GM19240 (cell line): ENCODE data around the gene FAF1.

Experiments
- DNase-seq: peaks from one replicate; pipeline ENCODE4 v3.0.0; 2011; ENCODE audit warnings: low spot score; ENCODE audit not compliant: insufficient read length

Gene FAF1

DNA sequence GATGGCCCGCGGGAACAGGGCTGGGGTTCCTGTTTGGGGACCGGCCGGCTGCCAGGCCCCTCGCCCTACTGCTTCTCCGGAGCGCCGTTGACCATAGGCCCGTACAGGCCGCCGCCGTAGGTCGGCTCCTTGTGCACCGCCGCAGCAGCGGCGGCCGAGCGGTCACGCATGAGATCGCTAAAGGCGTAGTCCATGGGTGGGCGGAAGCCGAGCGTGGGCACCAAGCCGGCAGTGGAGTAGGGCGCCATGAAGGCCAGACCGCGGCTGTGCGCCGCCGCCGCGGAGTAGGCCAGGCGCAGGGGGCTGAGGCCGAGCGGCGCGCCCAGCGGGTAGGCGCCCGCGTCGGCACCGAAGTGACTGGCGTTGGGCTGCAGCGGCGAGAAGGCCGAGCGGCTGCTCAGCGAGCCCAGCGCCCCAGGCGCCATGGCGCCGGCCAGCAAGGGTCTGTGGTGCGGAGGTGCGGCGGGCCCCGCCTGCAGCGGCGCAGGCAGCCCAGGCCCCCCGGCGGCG is 541.4 kb downstream of the FAF1 start:
- DNase-seq, result no peak

DNA sequence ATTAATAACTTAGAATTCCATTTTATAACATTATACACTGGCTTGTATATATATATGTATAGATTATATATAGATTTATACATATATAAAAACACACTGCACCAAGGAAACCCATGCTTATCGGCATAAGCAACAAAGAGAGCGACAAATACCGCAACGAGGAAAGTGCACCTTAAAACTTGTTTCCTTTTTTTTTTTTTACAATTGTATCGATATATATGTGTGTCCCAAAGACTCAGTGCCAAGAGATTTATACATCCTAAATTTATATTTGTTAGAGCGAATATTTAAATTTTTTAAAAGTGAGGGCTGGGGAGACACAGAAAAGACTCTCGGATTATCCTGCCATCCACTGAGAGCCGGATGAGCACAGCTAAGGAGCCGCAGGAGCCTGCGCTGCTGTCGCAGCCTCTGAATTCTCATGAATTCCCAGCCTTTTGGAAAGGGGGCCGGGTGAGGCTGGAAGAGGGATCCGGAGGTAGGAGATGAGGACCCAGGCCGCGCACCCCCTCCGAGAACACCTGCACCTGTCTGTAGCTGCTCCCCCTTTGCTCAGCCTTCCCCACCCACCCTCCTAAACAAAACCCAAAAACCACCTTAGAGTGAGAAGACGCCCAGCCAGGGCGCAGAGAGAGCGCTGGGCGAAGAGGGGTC is 542.0 kb downstream of the FAF1 start:
- DNase-seq, result no peak

DNA sequence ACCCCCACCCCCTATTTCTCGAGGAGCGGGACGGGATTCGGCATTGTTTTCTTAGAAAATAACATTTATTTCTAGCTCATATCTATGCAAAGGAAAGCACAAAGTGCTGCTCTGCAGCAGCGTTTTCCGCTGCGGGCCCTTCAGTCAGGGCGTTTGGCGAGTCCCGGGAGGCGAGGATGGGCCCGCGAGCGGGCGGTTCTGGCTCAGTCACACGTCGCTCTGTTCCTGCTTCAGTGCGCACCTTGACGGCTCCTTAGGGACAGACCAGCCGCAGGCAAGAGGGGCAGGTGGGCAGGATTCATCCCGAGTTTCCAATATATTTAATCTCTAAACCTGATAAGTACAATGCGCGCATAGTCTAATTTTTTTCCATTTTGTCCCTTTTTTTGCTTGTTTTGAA is 542.6 kb downstream of the FAF1 start:
- no peak for DNase-seq

DNA sequence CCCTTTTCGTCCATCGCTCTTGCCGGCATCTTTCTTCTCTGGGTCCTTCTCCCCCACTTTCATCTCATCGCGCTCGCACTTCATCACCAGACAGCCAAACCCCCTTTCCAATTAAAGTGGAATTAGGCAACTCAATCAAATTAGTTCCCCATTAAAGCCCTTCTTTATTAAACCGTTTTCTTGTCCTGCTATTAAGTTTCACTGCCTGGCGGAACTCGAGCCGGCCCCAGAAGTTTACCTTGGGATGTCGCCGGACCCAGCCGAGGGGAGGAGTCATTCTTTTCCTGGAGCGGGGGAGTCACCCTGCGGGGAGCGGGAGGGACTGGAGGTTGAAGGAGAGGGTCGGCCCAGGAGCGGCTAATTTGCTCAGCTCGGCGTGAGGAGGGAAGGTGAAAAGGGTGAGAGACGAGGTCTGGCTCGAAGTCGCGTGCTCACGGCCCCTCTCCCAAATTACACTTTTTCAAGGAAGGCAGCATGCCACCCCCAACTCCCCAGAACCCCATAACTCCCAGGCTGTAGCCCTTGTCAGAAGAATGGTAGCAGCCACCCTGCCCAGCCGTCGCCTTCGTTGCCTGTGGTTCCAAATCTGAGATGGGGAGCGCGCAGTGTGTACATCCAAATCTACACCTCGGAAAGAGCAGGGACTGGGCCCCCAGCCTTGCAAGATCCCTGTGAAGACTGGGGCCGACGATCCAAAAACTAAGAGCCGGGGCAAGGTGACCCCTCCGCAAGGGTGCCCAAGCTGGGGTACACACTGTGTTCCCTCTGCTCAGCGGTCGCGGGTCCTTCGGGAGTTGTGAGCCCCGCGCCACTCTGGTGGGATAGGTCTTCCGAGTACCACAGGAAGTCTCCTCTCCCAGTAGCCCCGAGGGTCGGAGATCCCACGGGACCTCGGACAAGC is 543.3 kb downstream of the FAF1 start:
- DNase-seq, result no peak

DNA sequence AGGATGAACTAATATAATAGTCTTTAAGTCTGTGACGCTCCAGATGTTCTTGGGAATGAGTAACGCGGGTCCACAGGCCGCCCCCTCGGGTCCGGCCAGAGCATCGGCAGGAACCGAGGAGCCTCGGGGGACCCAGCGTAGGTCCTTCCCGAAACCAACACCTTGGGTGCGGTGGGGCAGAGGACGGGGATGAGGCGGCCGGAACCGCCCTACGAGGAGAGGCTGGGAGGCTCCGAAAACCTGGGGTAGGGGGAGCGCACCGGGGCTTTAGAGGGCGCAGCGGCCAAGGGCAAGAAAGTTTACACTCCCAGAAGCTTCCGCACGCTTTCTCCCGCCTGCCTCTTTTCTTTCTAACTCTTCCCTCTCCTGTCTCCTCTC is 543.9 kb downstream of the FAF1 start:
- DNase-seq, result no peak

DNA sequence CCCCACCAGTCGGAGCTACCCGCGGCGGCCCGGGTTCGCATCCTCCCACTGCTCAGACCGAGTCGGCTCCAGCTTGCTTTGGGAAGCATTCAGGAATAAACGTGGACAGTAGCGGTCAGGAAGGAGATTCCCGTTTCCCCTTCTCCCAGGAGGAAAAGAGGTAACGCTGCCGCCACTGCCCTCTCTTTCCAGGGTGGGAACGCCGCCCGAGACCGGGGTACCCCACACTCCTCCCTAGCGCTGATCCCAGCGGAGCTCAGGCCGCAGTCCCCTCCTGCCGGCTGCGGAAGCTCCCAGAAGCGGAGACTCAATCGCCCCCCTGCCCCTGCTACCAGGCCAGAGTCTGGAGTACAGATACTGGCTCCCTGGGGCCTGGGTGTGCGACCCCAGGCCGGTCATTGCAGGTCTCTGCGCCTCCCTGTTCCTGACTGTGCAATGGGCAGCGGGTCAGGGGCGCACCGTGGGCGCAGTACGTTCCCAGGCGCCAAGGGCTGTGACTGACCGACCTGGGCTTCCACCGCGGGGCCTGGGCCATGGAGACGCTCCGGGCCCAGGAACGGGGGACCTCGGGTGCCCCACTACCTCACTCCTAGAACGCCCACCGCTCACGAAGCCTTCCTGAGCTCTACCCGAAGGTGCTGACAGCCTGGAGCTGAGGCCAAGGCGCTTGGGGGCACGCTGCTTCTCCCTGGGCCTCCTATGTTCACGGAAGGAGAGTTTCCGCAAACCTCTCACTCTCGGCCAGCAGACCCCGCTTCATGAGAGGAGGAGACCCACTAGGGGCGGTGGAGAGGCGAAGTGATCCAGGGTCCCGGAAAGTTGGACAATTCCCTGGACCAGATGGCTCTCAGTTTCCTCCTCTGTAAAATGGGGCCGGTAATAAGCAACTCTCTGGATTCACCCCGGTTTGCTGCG is 544.6 kb downstream of the FAF1 start:
- no peak for DNase-seq

DNA sequence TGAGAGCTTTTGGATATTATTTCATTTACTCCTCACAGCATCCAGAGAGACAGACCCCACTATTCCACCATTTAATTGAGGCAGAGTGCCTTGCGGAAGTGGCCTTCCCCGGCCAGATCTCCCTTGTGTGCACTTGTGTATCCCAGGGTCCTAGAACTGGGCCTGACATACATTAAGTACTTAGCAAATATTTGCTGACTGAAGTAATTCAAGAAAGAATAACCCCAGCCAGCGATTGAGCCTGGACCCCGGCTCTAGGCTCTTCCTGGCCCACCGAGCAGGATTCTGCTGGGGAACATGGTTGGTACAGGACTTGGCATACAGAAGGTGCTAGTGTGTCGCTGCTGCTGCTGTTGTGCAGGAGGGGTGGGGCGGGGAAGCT is 545.2 kb downstream of the FAF1 start:
- no peak for DNase-seq

DNA sequence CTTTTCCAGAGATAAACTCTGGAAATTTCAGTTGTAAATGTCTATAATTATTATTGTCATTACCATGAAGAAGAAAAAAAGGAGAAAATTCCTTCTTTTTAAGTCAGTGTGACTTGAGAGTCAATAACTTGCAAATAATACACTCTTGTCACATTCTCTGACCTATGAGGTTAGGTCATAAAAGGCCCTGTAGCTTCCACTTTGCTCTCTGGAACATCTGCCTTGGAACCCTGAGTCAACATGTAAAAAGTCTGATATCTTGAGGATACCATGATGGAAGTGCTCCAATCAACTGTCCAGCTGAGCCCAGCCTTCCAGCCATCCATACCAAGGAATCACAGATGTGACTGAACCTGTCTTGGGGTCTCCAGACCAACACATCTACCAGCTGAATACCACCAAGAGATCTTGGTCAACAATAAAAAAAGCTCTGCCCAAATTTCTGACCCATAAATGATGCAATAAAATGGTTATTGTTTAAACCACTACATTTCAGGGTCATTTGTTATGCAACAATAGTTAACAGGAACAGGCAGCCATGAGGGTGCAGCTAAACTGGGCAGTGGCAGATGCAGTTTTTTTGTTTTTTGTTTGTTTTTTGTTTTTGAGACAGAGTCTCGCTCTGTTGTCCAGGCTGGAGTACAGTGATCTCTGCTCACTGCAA is 547.1 kb downstream of the FAF1 start:
- DNase-seq, result no peak

DNA sequence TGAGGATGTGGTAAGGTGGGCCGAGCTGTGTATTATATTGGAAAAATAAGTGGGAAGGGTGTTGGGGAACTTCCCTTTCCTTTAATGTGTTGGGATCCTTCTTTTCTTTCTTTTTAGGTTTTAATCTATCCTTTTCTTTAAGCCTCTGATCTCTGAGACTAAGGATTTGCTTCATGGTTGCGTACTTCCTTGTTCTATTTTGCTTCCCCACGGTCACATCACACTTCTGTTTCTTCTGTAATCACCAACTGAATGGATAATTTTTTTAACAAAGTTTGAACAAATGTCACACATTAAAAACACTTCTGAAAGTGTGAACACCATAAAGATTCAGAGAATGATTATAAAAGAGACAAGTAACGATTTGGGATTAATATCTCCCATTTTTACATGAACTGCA is 554.3 kb downstream of the FAF1 start:
- DNase-seq, result no peak

DNA sequence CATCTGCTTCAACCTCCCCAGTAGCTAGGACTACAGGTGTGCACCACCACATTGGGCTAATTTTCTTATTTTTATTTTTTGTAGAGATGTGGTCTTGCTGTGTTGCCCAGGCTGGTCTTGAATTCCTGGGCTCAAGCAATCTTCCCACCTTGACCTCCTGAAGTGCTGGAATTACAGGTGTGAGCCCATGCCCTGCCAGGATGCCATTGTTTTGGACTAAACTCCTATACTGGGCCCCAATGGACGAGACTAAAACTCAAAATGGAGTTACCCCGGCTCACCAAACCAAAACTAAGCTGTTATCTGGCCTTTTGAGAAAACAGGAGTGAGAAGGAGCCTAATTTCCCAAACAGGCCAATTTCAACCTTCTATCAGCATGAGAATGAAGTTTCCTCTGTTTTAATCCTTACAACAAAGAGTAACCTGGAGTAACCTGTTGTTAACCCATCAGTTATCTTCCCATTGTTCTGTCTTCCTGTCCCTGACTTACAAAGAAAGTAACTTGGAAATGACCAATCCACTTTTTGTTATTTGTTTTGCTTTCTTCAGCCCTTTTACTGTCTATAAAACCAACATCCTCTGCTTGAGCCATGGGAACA is 566.4 kb downstream of the FAF1 start:
- no peak for DNase-seq
